ENCODE measurements around the gene DAGLA.

DAGLA gene

GRCh38 chr11:61785837-61786402 is 105.7 kb downstream of the DAGLA start:
- no peak for DNase-seq

- DNase-seq: no peak
Observed at GRCh38 chr11:61787928-61788491, 107.8 kb downstream of the DAGLA start.

GRCh38 chr11:61791737-61792309 is 111.6 kb downstream of the DAGLA start:
- DNase-seq: peak; percentile 25

GRCh38 chr11:61792310-61793082 is 112.3 kb downstream of the DAGLA start, which contains the start of the genes FEN1 and TMEM258:
Gene FEN1, plus strand, starts transcription at chr11:61792911. Its CDS starts 2,451 bp downstream, at chr11:61795362.
Gene TMEM258, minus strand, starts transcription at chr11:61792599. Its CDS starts 41 bp downstream, at chr11:61792558.
- peak; percentile 81 for DNase-seq

GRCh38 chr11:61793083-61793828 is 113.1 kb downstream of the DAGLA start:
- DNase-seq: no peak

- no peak for DNase-seq
Observed at GRCh38 chr11:61793829-61794204, 113.6 kb downstream of the DAGLA start.

- DNase-seq: no peak
Observed at GRCh38 chr11:61794579-61794978, 114.4 kb downstream of the DAGLA start.

- DNase-seq: no peak
Observed at GRCh38 chr11:61795459-61795858, 115.3 kb downstream of the DAGLA start.

GRCh38 chr11:61795876-61796526 is 115.8 kb downstream of the DAGLA start:
- DNase-seq: no peak

Measured in activated CD4-positive, alpha-beta T cell treated with anti-CD3 and anti-CD28 coated beads, Interleukin-2, amount 50 U/mL, for 1 hour (primary cell).